ENCODE results near the gene C1orf174.

Gene C1orf174

DNA sequence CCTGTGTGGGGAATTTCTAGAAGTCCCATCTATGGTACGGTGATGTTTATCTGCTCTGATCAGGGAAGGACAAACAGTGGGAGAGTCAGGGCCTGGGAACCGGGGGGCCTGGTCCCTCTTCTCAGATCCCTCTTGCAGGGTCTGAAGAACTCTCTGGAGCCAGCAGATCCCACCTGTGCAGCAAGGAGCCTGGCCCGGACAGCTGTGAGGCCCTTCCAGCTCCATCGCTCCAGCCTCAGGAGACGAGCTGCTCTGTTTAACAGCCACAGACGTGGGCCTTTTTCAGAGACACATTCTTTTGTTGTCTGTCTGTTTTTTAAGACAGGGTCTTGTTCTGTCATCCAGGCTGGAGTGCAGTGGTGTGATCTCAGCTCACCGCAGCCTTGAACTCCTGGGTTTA, 14.5 kb downstream of the C1orf174 start:
- Histone ChIP-seq H3F3A (ENCODE audit: insufficient read depth, low read length) (no peaks in the 10 kb centered on the region), H3K9me2 (ENCODE audit: low read depth, low read length) (no peaks in the 10 kb centered on the region), H3K9me3 (ENCODE audit: low read length) (no peaks in the 10 kb centered on the region), H3K27ac (ENCODE audit: low read depth, low read length, poor library complexity, severe bottlenecking) (no peak overlapping the region), H3K4me3 (ENCODE audit: low read depth, low read length, poor library complexity, severe bottlenecking) (no peak overlapping the region), H4K20me1 (ENCODE audit: insufficient read depth, low read length) (no peaks in the 10 kb centered on the region), H3K4me2 (ENCODE audit: low read length) (no peak overlapping the region), H3K36me3 (ENCODE audit: insufficient read depth, low read length) (peaks cover 74% of the 10 kb centered on the region), H3K27me3 (ENCODE audit: insufficient read depth, low read length) (no peaks in the 10 kb centered on the region), H2AFZ (ENCODE audit: low read length) (no peak overlapping the region), H3K9ac (ENCODE audit: low read length) (no peak overlapping the region), H3K79me2 (ENCODE audit: insufficient read depth, low read length) (no peaks in the 10 kb centered on the region), H3K4me1 (ENCODE audit: insufficient read depth, low read length, severe bottlenecking) (no peaks in the 10 kb centered on the region)
- TF ChIP-seq, protein P1, sequence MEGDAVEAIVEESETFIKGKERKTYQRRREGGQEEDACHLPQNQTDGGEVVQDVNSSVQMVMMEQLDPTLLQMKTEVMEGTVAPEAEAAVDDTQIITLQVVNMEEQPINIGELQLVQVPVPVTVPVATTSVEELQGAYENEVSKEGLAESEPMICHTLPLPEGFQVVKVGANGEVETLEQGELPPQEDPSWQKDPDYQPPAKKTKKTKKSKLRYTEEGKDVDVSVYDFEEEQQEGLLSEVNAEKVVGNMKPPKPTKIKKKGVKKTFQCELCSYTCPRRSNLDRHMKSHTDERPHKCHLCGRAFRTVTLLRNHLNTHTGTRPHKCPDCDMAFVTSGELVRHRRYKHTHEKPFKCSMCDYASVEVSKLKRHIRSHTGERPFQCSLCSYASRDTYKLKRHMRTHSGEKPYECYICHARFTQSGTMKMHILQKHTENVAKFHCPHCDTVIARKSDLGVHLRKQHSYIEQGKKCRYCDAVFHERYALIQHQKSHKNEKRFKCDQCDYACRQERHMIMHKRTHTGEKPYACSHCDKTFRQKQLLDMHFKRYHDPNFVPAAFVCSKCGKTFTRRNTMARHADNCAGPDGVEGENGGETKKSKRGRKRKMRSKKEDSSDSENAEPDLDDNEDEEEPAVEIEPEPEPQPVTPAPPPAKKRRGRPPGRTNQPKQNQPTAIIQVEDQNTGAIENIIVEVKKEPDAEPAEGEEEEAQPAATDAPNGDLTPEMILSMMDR (IDR thresholded peaks at IDR 0.05; ENCODE audit: low read length): no peak
- no peak for TF ChIP-seq EZH2 (IDR thresholded peaks at IDR 0.05; ENCODE audit: borderline replicate concordance, low read length)

GRCh38 chr1:3884966-3885365, 15.1 kb downstream of the C1orf174 start:
- no peak overlapping the region for H3K4me3 ChIP-seq (ENCODE audit: low read depth, low read length, poor library complexity, severe bottlenecking)
- H3K36me3 ChIP-seq (ENCODE audit: insufficient read depth, low read length): peaks cover 72% of the 10 kb centered on the region
- no peak overlapping the region for H2AFZ ChIP-seq (ENCODE audit: low read length)
- H3K9me3 ChIP-seq (ENCODE audit: low read length): no peaks in the 10 kb centered on the region
- no peak overlapping the region for H3K27ac ChIP-seq (ENCODE audit: low read depth, low read length, poor library complexity, severe bottlenecking)
- no peaks in the 10 kb centered on the region for H3K79me2 ChIP-seq (ENCODE audit: insufficient read depth, low read length)
- H3K4me1 ChIP-seq (ENCODE audit: insufficient read depth, low read length, severe bottlenecking): no peaks in the 10 kb centered on the region
- TF ChIP-seq, protein P1 (IDR thresholded peaks at IDR 0.05; ENCODE audit: low read length): no peak
- TF ChIP-seq EZH2 (IDR thresholded peaks at IDR 0.05; ENCODE audit: borderline replicate concordance, low read length): no peak
- no peaks in the 10 kb centered on the region for H3F3A ChIP-seq (ENCODE audit: insufficient read depth, low read length)
- no peaks in the 10 kb centered on the region for H4K20me1 ChIP-seq (ENCODE audit: insufficient read depth, low read length)
- H3K9me2 ChIP-seq (ENCODE audit: low read depth, low read length): no peaks in the 10 kb centered on the region
- no peaks in the 10 kb centered on the region for H3K27me3 ChIP-seq (ENCODE audit: insufficient read depth, low read length)
- no peak overlapping the region for H3K9ac ChIP-seq (ENCODE audit: low read length)
- no peak overlapping the region for H3K4me2 ChIP-seq (ENCODE audit: low read length)

GRCh38 chr1:3883194-3883925, 16.7 kb downstream of the C1orf174 start:
- Histone ChIP-seq H3K9me2 (ENCODE audit: low read depth, low read length) (no peaks in the 10 kb centered on the region), H3K4me1 (ENCODE audit: insufficient read depth, low read length, severe bottlenecking) (no peaks in the 10 kb centered on the region), H2AFZ (ENCODE audit: low read length) (no peak overlapping the region), H3K79me2 (ENCODE audit: insufficient read depth, low read length) (no peaks in the 10 kb centered on the region), H3F3A (ENCODE audit: insufficient read depth, low read length) (no peaks in the 10 kb centered on the region), H3K27me3 (ENCODE audit: insufficient read depth, low read length) (no peaks in the 10 kb centered on the region), H4K20me1 (ENCODE audit: insufficient read depth, low read length) (no peaks in the 10 kb centered on the region), H3K9ac (ENCODE audit: low read length) (no peak overlapping the region), H3K9me3 (ENCODE audit: low read length) (peaks cover 4% of the 10 kb centered on the region; the same call in 1 of the 2 replicates), H3K4me3 (ENCODE audit: low read depth, low read length, poor library complexity, severe bottlenecking) (no peak overlapping the region), H3K4me2 (ENCODE audit: low read length) (no peak overlapping the region), H3K27ac (ENCODE audit: low read depth, low read length, poor library complexity, severe bottlenecking) (no peak overlapping the region), H3K36me3 (ENCODE audit: insufficient read depth, low read length) (peaks cover 74% of the 10 kb centered on the region)
- TF ChIP-seq, protein P1 (IDR thresholded peaks at IDR 0.05; ENCODE audit: low read length): no peak
- no peak for TF ChIP-seq EZH2 (IDR thresholded peaks at IDR 0.05; ENCODE audit: borderline replicate concordance, low read length)

All from OCI-LY1 (cell line).